OCI-LY3 (cell line): ENCODE data around the gene MYLK3.

ENCODE experiments used
- H2AFZ ChIP-seq: fragments of 200-600, 300-600 bp; shearing (Covaris generic); 2 replicates; pipeline ENCODE4 v1.6.0; 2014; ENCODE audit warnings: antibody characterized with exemption, low read depth, low read length
- H3K27ac ChIP-seq: fragments of 200-600, 300-600 bp; sonication (generic); 2 replicates; pipeline ENCODE4 v1.5.1; 2014; ENCODE audit warnings: mild to moderate bottlenecking, low read length, moderate library complexity, mixed read lengths
- H3K27me3 ChIP-seq: fragments of 200-600, 300-600 bp; sonication (generic); 2 replicates; pipeline ENCODE4 v1.6.1; 2014; ENCODE audit warnings: low read depth, low read length, mixed read lengths
- H3K36me3 ChIP-seq: fragments of 200-600, 300-600 bp; sonication (generic); replicated peaks from 2 replicates; pipeline ENCODE3; 2014; ENCODE audit warnings: low read depth, low read length, mixed read lengths
- H3K4me1 ChIP-seq: fragments of 300-600, 200-600 bp; sonication (generic); 2 replicates; pipeline ENCODE4 v1.6.1; 2014; ENCODE audit warnings: low read length, mixed read lengths
- H3K4me2 ChIP-seq: fragments of 200-600, 300-600 bp; sonication (generic); 2 replicates; pipeline ENCODE4 v1.6.1; 2014; ENCODE audit warnings: low read length, mixed read lengths
- H3K4me3 ChIP-seq: fragments of 300-600, 200-600 bp; sonication (generic); 2 replicates; pipeline ENCODE4 v1.5.1; 2014; ENCODE audit warnings: antibody characterized with exemption, mild to moderate bottlenecking, low read length, moderate library complexity
- H3K79me2 ChIP-seq: fragments of 300-600, 200-600 bp; shearing (Covaris generic); 2 replicates; pipeline ENCODE4 v1.6.1; 2014; ENCODE audit warnings: mild to moderate bottlenecking, low read length, mixed read lengths
- H3K9ac ChIP-seq: fragments of 300-600, 200-600 bp; shearing (Covaris generic); 2 replicates; pipeline ENCODE4 v1.6.0; 2014; ENCODE audit warnings: mild to moderate bottlenecking, low read length, moderate library complexity
- H3K9me3 ChIP-seq: fragments of 200-600, 300-600 bp; shearing (Covaris generic); 2 replicates; pipeline ENCODE4 v1.6.1; 2014; ENCODE audit warnings: low read length, mixed read lengths; ENCODE audit not compliant: insufficient read depth
- H4K20me1 ChIP-seq: fragments of 200-600, 300-600 bp; sonication (generic); 2 replicates; pipeline ENCODE4 v1.6.1; 2016; ENCODE audit warnings: low read length, mixed read lengths; ENCODE audit not compliant: insufficient read depth
- EZH2phosphoT487 ChIP-seq: fragments of 200-600 bp; shearing (Covaris generic); IDR thresholded peaks from 2 replicates; pipeline ENCODE4 v1.6.1; 2018; ENCODE audit warnings: antibody characterized with exemption, mixed run types, low read depth
- TF ChIP-seq, protein P1 (sequence below): fragments of 200-600, 300-600 bp; sonication (generic); IDR thresholded peaks from 2 replicates; pipeline ENCODE4 v1.5.1; 2014; ENCODE audit warnings: antibody characterized with exemption, low read length, low read depth

MYLK3 gene

DNA sequence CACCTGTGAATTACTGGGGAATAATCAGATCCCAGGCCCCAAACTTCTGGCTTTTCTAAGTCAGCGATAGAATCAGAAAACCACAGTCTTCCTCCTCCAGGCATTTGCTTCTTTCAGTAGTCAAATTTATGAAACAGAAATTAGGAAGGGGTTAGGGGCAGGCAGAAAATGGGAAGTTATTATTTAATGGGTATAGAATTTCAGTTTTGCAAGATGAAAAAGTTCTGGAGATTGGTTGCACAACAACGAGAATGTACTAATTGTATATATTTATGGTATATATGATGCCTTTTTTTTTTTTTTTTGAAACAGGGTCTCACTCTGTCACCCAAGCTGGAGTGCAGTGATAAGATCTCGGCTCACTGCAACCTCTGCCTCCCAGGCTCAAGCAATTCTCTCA is 35.2 kb downstream of the MYLK3 start:
- TF ChIP-seq EZH2phosphoT487 = no peak
- TF ChIP-seq, protein P1, sequence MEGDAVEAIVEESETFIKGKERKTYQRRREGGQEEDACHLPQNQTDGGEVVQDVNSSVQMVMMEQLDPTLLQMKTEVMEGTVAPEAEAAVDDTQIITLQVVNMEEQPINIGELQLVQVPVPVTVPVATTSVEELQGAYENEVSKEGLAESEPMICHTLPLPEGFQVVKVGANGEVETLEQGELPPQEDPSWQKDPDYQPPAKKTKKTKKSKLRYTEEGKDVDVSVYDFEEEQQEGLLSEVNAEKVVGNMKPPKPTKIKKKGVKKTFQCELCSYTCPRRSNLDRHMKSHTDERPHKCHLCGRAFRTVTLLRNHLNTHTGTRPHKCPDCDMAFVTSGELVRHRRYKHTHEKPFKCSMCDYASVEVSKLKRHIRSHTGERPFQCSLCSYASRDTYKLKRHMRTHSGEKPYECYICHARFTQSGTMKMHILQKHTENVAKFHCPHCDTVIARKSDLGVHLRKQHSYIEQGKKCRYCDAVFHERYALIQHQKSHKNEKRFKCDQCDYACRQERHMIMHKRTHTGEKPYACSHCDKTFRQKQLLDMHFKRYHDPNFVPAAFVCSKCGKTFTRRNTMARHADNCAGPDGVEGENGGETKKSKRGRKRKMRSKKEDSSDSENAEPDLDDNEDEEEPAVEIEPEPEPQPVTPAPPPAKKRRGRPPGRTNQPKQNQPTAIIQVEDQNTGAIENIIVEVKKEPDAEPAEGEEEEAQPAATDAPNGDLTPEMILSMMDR = no peak
- peaks cover 28% of the 10 kb centered on the region for H3K4me1 ChIP-seq
- H3K9me3 ChIP-seq = no peaks in the 10 kb centered on the region
- 0 out of 2 replicates have a peak, but pooled peaks cover 3% of the 10 kb centered on the region for H3K27me3 ChIP-seq
- H3K79me2 ChIP-seq = no peaks in the 10 kb centered on the region
- peak overlapping the region; percentile 34 for H3K4me3 ChIP-seq
- no peaks in the 10 kb centered on the region for H3K36me3 ChIP-seq
- H3K27ac ChIP-seq = peak overlapping the region; percentile 1; the same call in 1 of the 2 replicates
- peak overlapping the region; percentile 59 for H3K4me2 ChIP-seq
- no peak overlapping the region; the same call in 1 of the 2 replicates for H3K9ac ChIP-seq
- no peaks in the 10 kb centered on the region for H4K20me1 ChIP-seq
- H2AFZ ChIP-seq = no peak overlapping the region

DNA sequence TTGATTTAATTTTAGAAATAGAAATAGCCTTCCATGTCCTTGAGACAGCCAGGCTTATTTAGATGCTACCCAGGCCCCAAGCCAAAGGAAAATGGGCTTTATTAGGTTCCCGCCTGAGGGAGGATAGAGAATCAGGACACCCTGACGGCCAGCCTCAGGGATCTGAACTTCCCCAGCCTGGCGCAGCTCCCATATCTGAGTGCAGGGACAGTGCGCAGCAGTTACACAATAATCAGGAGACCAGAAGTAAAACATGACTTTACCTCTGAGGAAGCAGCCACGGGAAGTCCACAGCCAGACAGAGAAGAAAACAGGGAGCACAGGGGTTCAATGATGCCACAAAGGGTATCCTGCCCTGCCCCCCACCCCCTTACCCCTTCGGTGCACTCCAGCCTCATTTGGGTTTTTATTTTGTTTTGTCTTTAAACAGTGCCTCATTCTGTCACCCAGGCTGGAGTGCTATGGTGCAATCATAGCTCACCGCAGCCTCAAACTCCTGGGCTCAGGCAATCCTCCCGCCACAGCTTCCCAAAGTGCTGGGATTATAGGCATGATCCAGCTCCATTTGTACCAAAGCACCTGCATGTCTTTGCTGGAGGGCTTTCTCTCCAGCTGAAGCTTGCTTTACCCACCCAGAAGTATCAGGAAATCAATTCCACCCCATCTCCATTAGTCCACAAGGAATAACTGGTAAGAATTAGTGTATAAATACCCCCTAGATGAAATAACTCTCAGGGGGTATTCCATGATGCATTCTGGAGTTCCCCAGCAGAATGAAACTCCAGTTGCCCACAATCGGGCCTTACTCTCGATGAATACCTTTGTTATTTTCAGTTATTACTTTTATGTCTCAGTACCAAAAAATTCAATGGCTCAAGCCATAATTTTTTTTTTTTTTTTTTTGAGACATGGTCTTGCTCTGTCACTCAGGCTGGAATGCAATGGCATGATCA is 36.8 kb downstream of the MYLK3 start:
- no peak overlapping the region for H3K9ac ChIP-seq
- 0 out of 2 replicates have a peak, but pooled peaks cover 3% of the 10 kb centered on the region for H3K27me3 ChIP-seq
- H3K4me2 ChIP-seq = peak overlapping the region; percentile 27; the same call in 1 of the 2 replicates
- H3K4me1 ChIP-seq = peaks cover 33% of the 10 kb centered on the region
- no peak overlapping the region for H3K4me3 ChIP-seq
- no peak overlapping the region for H3K27ac ChIP-seq
- H3K36me3 ChIP-seq = no peaks in the 10 kb centered on the region
- TF ChIP-seq, protein P1 = no peak
- no peak for TF ChIP-seq EZH2phosphoT487
- H2AFZ ChIP-seq = no peak overlapping the region
- no peaks in the 10 kb centered on the region for H4K20me1 ChIP-seq
- H3K9me3 ChIP-seq = no peaks in the 10 kb centered on the region
- no peaks in the 10 kb centered on the region for H3K79me2 ChIP-seq

DNA sequence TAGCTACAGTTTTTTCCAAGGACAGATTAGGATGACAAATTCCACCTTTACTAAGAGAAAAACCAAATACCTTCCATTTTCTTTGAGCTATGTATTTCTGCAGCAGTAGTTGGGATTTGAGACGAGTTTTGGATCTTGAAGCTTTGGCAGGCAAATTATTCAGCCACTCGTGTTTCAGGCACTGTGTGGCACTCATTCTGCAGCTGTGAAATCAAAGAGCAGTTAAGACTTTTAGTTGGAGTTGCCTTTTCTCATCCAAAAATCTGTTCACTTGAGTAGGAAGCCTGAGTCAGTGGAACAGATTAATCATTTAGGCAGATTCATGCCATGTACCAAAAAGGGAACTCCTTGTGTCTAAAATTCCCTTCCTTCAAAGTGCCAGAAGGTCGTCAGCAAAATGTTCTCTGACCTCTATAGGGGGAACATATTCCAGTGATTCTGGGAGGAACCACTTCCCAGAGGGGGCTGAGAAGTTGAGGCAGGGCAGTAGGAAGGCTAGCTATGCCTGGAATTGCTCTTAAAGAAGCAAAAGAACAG is 38.6 kb downstream of the MYLK3 start:
- TF ChIP-seq, protein P1 = no peak
- TF ChIP-seq EZH2phosphoT487 = no peak
- H3K27ac ChIP-seq = no peak overlapping the region
- no peak overlapping the region for H2AFZ ChIP-seq
- H3K4me1 ChIP-seq = peaks cover 33% of the 10 kb centered on the region
- H3K9ac ChIP-seq = no peak overlapping the region
- H3K9me3 ChIP-seq = no peaks in the 10 kb centered on the region
- H3K27me3 ChIP-seq = 0 out of 2 replicates have a peak, but pooled peaks cover 3% of the 10 kb centered on the region
- no peaks in the 10 kb centered on the region for H4K20me1 ChIP-seq
- no peaks in the 10 kb centered on the region for H3K79me2 ChIP-seq
- no peaks in the 10 kb centered on the region for H3K36me3 ChIP-seq
- H3K4me2 ChIP-seq = no peak overlapping the region
- H3K4me3 ChIP-seq = no peak overlapping the region

DNA sequence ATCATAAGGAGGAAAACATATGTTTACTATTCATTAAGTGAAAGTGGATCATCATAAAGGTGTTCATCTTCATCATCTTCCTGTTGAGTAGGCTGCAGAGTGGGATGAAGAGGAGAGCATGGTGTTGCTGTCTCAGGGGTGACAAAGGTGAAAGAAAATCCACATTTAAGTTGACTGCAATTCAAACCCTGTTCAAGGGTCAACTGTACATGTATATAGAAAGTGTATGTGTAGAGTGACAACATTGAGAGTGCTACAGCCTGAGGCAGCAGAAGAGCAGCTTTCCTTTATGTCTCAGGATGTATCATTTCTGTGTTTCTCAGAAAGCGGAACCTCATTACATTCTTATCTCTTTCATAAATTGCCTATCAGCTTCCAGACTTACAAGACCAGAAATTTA is 41.5 kb downstream of the MYLK3 start:
- Histone ChIP-seq H3K9ac (no peak overlapping the region), H4K20me1 (no peaks in the 10 kb centered on the region), H3K9me3 (no peaks in the 10 kb centered on the region), H3K27me3 (0 out of 2 replicates have a peak, but pooled peaks cover 3% of the 10 kb centered on the region), H3K36me3 (peaks cover 13% of the 10 kb centered on the region), H3K27ac (no peak overlapping the region), H3K4me3 (no peak overlapping the region), H2AFZ (no peak overlapping the region), H3K4me2 (no peak overlapping the region), H3K4me1 (peaks cover 10% of the 10 kb centered on the region), H3K79me2 (no peaks in the 10 kb centered on the region)
- no peak for TF ChIP-seq EZH2phosphoT487
- TF ChIP-seq, protein P1 = no peak
